Muscle of leg (tissue), 11 donors: Measurements from ENCODE around the gene MED22. TPM values are rescaled to one million over a fixed set of nuclear protein-coding genes. Genes with fewer than 3 reads are reported as not detected.

ENCODE experiments used
- DNase-seq: peaks from one replicate; pipeline ENCODE4 v3.0.0; 2013
- H3K27ac ChIP-seq: one replicate; pipeline ENCODE4 v1.5.1; 2013; ENCODE audit warnings: mild to moderate bottlenecking, low read length, control low read depth
- H3K27me3 ChIP-seq: one replicate; pipeline ENCODE4 v1.6.1; 2013; ENCODE audit warnings: low read length; ENCODE audit not compliant: control insufficient read depth, insufficient read depth
- H3K36me3 ChIP-seq: one replicate; pipeline ENCODE4 v1.6.1; 2013; ENCODE audit warnings: low read length; ENCODE audit not compliant: control insufficient read depth, insufficient read depth
- H3K4me1 ChIP-seq: one replicate; pipeline ENCODE4 v1.6.1; 2013; ENCODE audit warnings: low read length; ENCODE audit not compliant: control insufficient read depth, insufficient read depth
- H3K4me3 ChIP-seq: one replicate; pipeline ENCODE4 v1.5.1; 2013; ENCODE audit warnings: low read length, control low read depth
- H3K9me3 ChIP-seq: replicated peaks from 2 replicates; pipeline ENCODE4 v1.6.1; 2013; ENCODE audit warnings: low read depth, low read length; ENCODE audit not compliant: control insufficient read depth
- WGBS: methylation state at CpG from one replicate; pipeline ENCODE4 v1.1.5; 2013; ENCODE audit warnings: missing lambda C conversion rate; ENCODE audit not compliant: insufficient coverage; 5-methylcytosine and 5-hydroxymethylcytosine counted together
- polyA plus RNA-seq, 8 donors: library from polyadenylated mRNA; unstranded; fragments of 120-200 nt; gene quantifications; one replicate each; pipeline versions ENCODE4 v1.2.1 to v1.2.3, GENCODE V29; 2013; ENCODE audit warnings: inconsistent platforms in 1 of 8, low replicate concordance in 1 of 8; ENCODE audit not compliant: insufficient read length in 8 of 8, insufficient read depth in 1 of 8
- total RNA-seq: library from RNA; stranded (reverse); fragments of 120-200 nt; gene quantifications from one replicate; pipeline ENCODE4 v1.2.4, GENCODE V29; 2013

Gene MED22
- total and polyA plus RNA-seq, 9 donors = 22.7 to 29.0 (median 25.9) TPM

GRCh38 chr9:133356391-133357091, 8.6 kb upstream of the MED22 start, which contains the start of the genes SURF1 and SURF2:
TSS of gene SURF1 (minus strand) at chr9:133356487. CDS start at chr9:133356453, 34 bp downstream.
TSS of gene SURF2 (plus strand) at chr9:133356550. CDS start at chr9:133356593, 43 bp downstream.
- peaks cover 29% of the 10 kb centered on the region for H3K4me1 ChIP-seq
- peaks cover 56% of the 10 kb centered on the region for H3K36me3 ChIP-seq

GRCh38 chr9:133355881-133356357, 8.0 kb upstream of the MED22 start:
- Histone ChIP-seq H3K9me3 (no peaks in the 10 kb centered on the region), H3K4me1 (peaks cover 29% of the 10 kb centered on the region), H3K27ac (peak overlapping the region; percentile 51), H3K36me3 (peaks cover 56% of the 10 kb centered on the region), H3K27me3 (no peaks in the 10 kb centered on the region), H3K4me3 (peak overlapping the region; percentile 77)
- DNase-seq = no peak
- WGBS = 0% methylated on average over 31 of the region's 31 CpGs

More at GRCh38 chr9:133356391-133357091, 8.6 kb upstream of the MED22 start, which contains the start of the genes SURF1 and SURF2:
- DNase-seq = peak; percentile 93
- no peaks in the 10 kb centered on the region for H3K9me3 ChIP-seq
- H3K4me3 ChIP-seq = peak within 1 kb of the TSS; percentile 77
- H3K27ac ChIP-seq = peak within 1 kb of the TSS; percentile 51
- H3K27me3 ChIP-seq = no peaks in the 10 kb centered on the region
- under 1% methylated on average over 75 of the region's 78 CpGs for WGBS

GRCh38 chr9:133354766-133355165, 6.8 kb upstream of the MED22 start:
- Histone ChIP-seq H3K9me3 (no peaks in the 10 kb centered on the region), H3K27me3 (no peaks in the 10 kb centered on the region), H3K27ac (no peak overlapping the region), H3K4me3 (no peak overlapping the region), H3K4me1 (peaks cover 23% of the 10 kb centered on the region), H3K36me3 (peaks cover 56% of the 10 kb centered on the region)
- DNase-seq = no peak
- 82% methylated on average over 7 of the region's 7 CpGs for WGBS

GRCh38 chr9:133353548-133353947, 5.6 kb upstream of the MED22 start:
- Histone ChIP-seq H3K4me3 (no peak overlapping the region), H3K4me1 (peaks cover 28% of the 10 kb centered on the region), H3K27ac (no peak overlapping the region), H3K36me3 (peaks cover 55% of the 10 kb centered on the region), H3K9me3 (no peaks in the 10 kb centered on the region), H3K27me3 (no peaks in the 10 kb centered on the region)
- no peak for DNase-seq
- 93% methylated on average over 4 of the region's 5 CpGs for WGBS

GRCh38 chr9:133352635-133353340, 4.9 kb upstream of the MED22 start:
- Histone ChIP-seq H3K27me3 (no peaks in the 10 kb centered on the region), H3K4me1 (peaks cover 28% of the 10 kb centered on the region), H3K4me3 (no peak overlapping the region), H3K36me3 (peaks cover 55% of the 10 kb centered on the region), H3K9me3 (no peaks in the 10 kb centered on the region), H3K27ac (no peak overlapping the region)
- no peak for DNase-seq
- 67% methylated on average over 7 of the region's 8 CpGs for WGBS

- 74% methylated on average over 10 of the region's 14 CpGs for WGBS
- Histone ChIP-seq H3K27me3 (no peaks in the 10 kb centered on the region), H3K36me3 (peaks cover 52% of the 10 kb centered on the region), H3K4me1 (peaks cover 22% of the 10 kb centered on the region), H3K9me3 (no peaks in the 10 kb centered on the region), H3K4me3 (no peak overlapping the region), H3K27ac (no peak overlapping the region)
- DNase-seq = no peak
These were observed 4.1 kb upstream of the MED22 start for GRCh38 chr9:133351908-133352634.

GRCh38 chr9:133351526-133351907, 3.6 kb upstream of the MED22 start:
- no CpG with 5 or more reads among the region's 3 CpGs for WGBS
- Histone ChIP-seq H3K27me3 (no peaks in the 10 kb centered on the region), H3K9me3 (no peaks in the 10 kb centered on the region), H3K27ac (no peak overlapping the region), H3K4me3 (no peak overlapping the region), H3K36me3 (peaks cover 52% of the 10 kb centered on the region), H3K4me1 (peaks cover 24% of the 10 kb centered on the region)
- no peak for DNase-seq

- Histone ChIP-seq H3K27ac (no peak overlapping the region), H3K36me3 (peaks cover 66% of the 10 kb centered on the region), H3K27me3 (no peaks in the 10 kb centered on the region), H3K4me1 (peaks cover 27% of the 10 kb centered on the region), H3K9me3 (no peaks in the 10 kb centered on the region), H3K4me3 (no peak overlapping the region)
- no peak for DNase-seq
- 81% methylated on average over 15 of the region's 15 CpGs for WGBS
These were observed 2.2 kb upstream of the MED22 start for GRCh38 chr9:133349965-133350616.

- DNase-seq = no peak
- Histone ChIP-seq H3K9me3 (no peaks in the 10 kb centered on the region), H3K4me3 (peak overlapping the region; percentile 100), H3K27ac (peak overlapping the region; percentile 92), H3K4me1 (peaks cover 27% of the 10 kb centered on the region), H3K36me3 (peaks cover 76% of the 10 kb centered on the region), H3K27me3 (no peaks in the 10 kb centered on the region)
- 4% methylated on average over 20 of the region's 25 CpGs for WGBS
These were observed 1.0 kb upstream of the MED22 start for GRCh38 chr9:133348718-133349573.
